Cardiac septum (tissue), 1 donor: ENCODE data around the gene FAM167B. TPM values are rescaled to one million over a fixed set of nuclear protein-coding genes. Genes with fewer than 3 reads are reported as not detected.
"Not testable (repeated sequence)": the region's sequence is repeated elsewhere in the genome, so short reads cannot be mapped to it uniquely, and the experiment has no call there.

Experiments used
- DNase-seq: peaks from one replicate; pipeline ENCODE4 v3.0.0-alpha.2; 2020; ENCODE audit warnings: low spot score
- intact Hi-C: fragments of 100-400 bp; cut with DNase I; formaldehyde crosslinking; loops from one replicate; pipeline ENCODE4 v1.14.0; 2022
- total RNA-seq: library from RNA; stranded (reverse); fragmentation: NEBNext Ultra II Directional; extraction: Animal tissue kit (Norgen Biotek cat#: 25700); gene quantifications from one replicate; pipeline ENCODE4 v1.2.1, GENCODE V29; 2021
- donor health status: DM: no; HTN: no; CAD: no.

FAM167B gene
- total RNA-seq, 1 donor from 2014 or later: 5.4 TPM

- DNase-seq: no peak
- intact Hi-C loops: no loop called here
Measured at GRCh38 chr1:32286763-32287162, 39.7 kb downstream of the FAM167B start.

GRCh38 chr1:32289256-32289655, 42.2 kb downstream of the FAM167B start:
- DNase-seq: no peak
- intact Hi-C loops: no loop called here

GRCh38 chr1:32291145-32291707, 44.2 kb downstream of the FAM167B start:
- DNase-seq: no peak
- intact Hi-C loops: loop anchor here (2.0 kb wide), 1 partner anchor 40 kb away; the partner anchor contains the start of gene LCK

- peak; percentile 98 for DNase-seq
- intact Hi-C loops: loop anchor here (2.0 kb wide), 1 partner anchor 41 kb away; the partner anchor contains the start of gene LCK
Measured at GRCh38 chr1:32291708-32292538, 44.9 kb downstream of the FAM167B start, which contains the start of gene HDAC1. Gene HDAC1 (plus strand): TSS chr1:32292083. CDS start chr1:32292170, 87 bp downstream.

GRCh38 chr1:32298211-32298610, 51.2 kb downstream of the FAM167B start:
- intact Hi-C loops, DNase-seq: not testable (repeated sequence)

Other genes starting within 250 kb of the FAM167B start
- gene KHDRBS1, start 233.4 kb upstream of the FAM167B start, total RNA-seq: 73.1 TPM
- gene TMEM39B, start 174.3 kb upstream of the FAM167B start, total RNA-seq: 7.1 TPM
- gene KPNA6, start 139.2 kb upstream of the FAM167B start, total RNA-seq: 81.4 TPM
- 24.5 TPM for gene TXLNA, start 67.5 kb upstream of the FAM167B start, total RNA-seq
- 10.2 TPM for gene CCDC28B, start 46.6 kb upstream of the FAM167B start, total RNA-seq
- gene IQCC, start 41.6 kb upstream of the FAM167B start, total RNA-seq: 0.78 TPM
- gene DCDC2B, start 38.1 kb upstream of the FAM167B start, total RNA-seq: not detected
- 12.3 TPM for gene TMEM234, start 24.9 kb upstream of the FAM167B start, total RNA-seq
- 91.5 TPM for gene EIF3I, start 24.8 kb upstream of the FAM167B start, total RNA-seq
- gene LCK, start 4.0 kb downstream of the FAM167B start, total RNA-seq: 0.54 TPM
- gene HDAC1, start 44.9 kb downstream of the FAM167B start, total RNA-seq: 29.9 TPM
- 12.0 TPM for gene MARCKSL1, start 89.0 kb downstream of the FAM167B start, total RNA-seq
- gene FAM229A, start 115.3 kb downstream of the FAM167B start, total RNA-seq: 3.2 TPM
- 2.6 TPM for gene TSSK3, start 115.3 kb downstream of the FAM167B start, total RNA-seq
- 41.3 TPM for gene BSDC1, start 147.2 kb downstream of the FAM167B start, total RNA-seq
- gene ZBTB8B, start 217.8 kb downstream of the FAM167B start, total RNA-seq: not detected